IPS-NIHi11 (cell line): ENCODE data around the gene C19orf47.

Experiments used
- DNase-seq: peaks from one replicate; pipeline ENCODE4 v3.0.0; 2012; ENCODE audit warnings: mixed read lengths, low spot score

The C19orf47 gene

GRCh38 chr19:40315812-40316470 lies 32.3 kb downstream of the C19orf47 start:
- no peak for DNase-seq

GRCh38 chr19:40314656-40315055 lies 33.5 kb downstream of the C19orf47 start:
- DNase-seq = no peak

- DNase-seq = no peak
Measured at GRCh38 chr19:40313229-40313983, 34.8 kb downstream of the C19orf47 start.

GRCh38 chr19:40312533-40312932 lies 35.7 kb downstream of the C19orf47 start:
- no peak for DNase-seq

- DNase-seq = no peak
Measured at GRCh38 chr19:40309666-40310065, 38.5 kb downstream of the C19orf47 start.

GRCh38 chr19:40305403-40305802 lies 42.8 kb downstream of the C19orf47 start:
- peak; percentile 86 for DNase-seq

GRCh38 chr19:40304306-40304705 lies 43.9 kb downstream of the C19orf47 start:
- DNase-seq = no peak

- no peak for DNase-seq
Measured at GRCh38 chr19:40303765-40304164, 44.4 kb downstream of the C19orf47 start.

- no peak for DNase-seq
Measured at GRCh38 chr19:40302224-40303011, 45.8 kb downstream of the C19orf47 start.

GRCh38 chr19:40300668-40301067 lies 47.5 kb downstream of the C19orf47 start:
- DNase-seq = no peak

- DNase-seq = no peak
Measured at GRCh38 chr19:40298026-40298425, 50.2 kb downstream of the C19orf47 start.

GRCh38 chr19:40294560-40294959 lies 53.6 kb downstream of the C19orf47 start:
- DNase-seq = no peak

- DNase-seq = no peak
Measured at GRCh38 chr19:40286971-40287421, 61.2 kb downstream of the C19orf47 start.

GRCh38 chr19:40286235-40286970 lies 61.8 kb downstream of the C19orf47 start:
- no peak for DNase-seq

GRCh38 chr19:40285353-40286234 lies 62.6 kb downstream of the C19orf47 start:
- peak; percentile 94 for DNase-seq

GRCh38 chr19:40284501-40285352 lies 63.5 kb downstream of the C19orf47 start, which contains the start of gene AKT2:
Gene AKT2 (minus strand): TSS chr19:40285345. CDS start chr19:40265267, 20,078 bp downstream.
- DNase-seq = peak; percentile 89

GRCh38 chr19:40284251-40284500 lies 64.0 kb downstream of the C19orf47 start:
- no peak for DNase-seq

- DNase-seq = no peak
Measured at GRCh38 chr19:40283414-40284250, 64.6 kb downstream of the C19orf47 start.

- no peak for DNase-seq
Measured at GRCh38 chr19:40282920-40283319, 65.3 kb downstream of the C19orf47 start.
